Mononuclear cell (primary cell): ENCODE results near the gene BCDIN3D. TPM values are rescaled to one million over a fixed set of nuclear protein-coding genes. Genes with fewer than 3 reads are reported as not detected.

ENCODE experiments used
- H3K27me3 ChIP-seq: 2 replicates; pipeline ENCODE4 v1.6.0; 2011; ENCODE audit warnings: low read length, control low read depth; ENCODE audit not compliant: insufficient read depth
- H3K4me1 ChIP-seq: 2 replicates; pipeline ENCODE4 v1.5.1; 2011; ENCODE audit warnings: mild to moderate bottlenecking, low read length, control low read depth; ENCODE audit not compliant: insufficient read depth
- H3K4me3 ChIP-seq: 2 replicates; pipeline ENCODE4 v1.5.1; 2011; ENCODE audit warnings: mild to moderate bottlenecking, low read length, moderate library complexity
- H3K9me3 ChIP-seq: 2 replicates; pipeline ENCODE4 v1.5.1; 2011; ENCODE audit warnings: low read depth, mild to moderate bottlenecking, control low read depth, low read length
- total RNA-seq: library from RNA; depleted of rRNA; stranded (reverse); fragments of >200 nt; gene quantifications from one replicate; pipeline ENCODE4 v1.2.3, GENCODE V29; 2012

The BCDIN3D gene
- total RNA-seq, 1 donor, result 4.7 TPM

GRCh38 chr12:49824416-49824815, 18.5 kb downstream of the BCDIN3D start:
- H3K9me3 ChIP-seq, result no peaks in the 10 kb centered on the region
- no peak overlapping the region for H3K4me3 ChIP-seq
- no peaks in the 10 kb centered on the region for H3K27me3 ChIP-seq
- H3K4me1 ChIP-seq, result peaks cover 70% of the 10 kb centered on the region

DNA sequence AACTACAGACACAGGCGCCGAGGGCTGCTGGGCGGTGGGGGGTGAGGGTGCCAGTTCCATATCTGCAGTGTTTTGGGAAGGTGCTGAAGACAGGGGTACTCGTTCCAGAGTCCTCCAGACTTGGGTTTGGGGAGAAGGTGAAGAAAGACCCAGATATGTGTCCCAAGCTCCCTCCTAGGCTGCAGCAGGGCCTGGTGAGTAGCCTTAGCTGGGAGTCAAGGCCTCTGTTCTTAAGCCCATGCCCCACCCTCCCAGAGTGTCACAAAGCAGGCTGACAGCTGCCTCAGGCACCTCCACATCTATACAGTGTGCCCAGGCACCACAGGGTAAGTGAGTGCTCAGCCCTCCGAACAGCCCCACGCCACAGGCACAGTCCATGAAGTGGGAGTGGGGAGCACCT, 19.0 kb downstream of the BCDIN3D start:
- Histone ChIP-seq H3K27me3 (no peaks in the 10 kb centered on the region), H3K4me3 (no peak overlapping the region), H3K4me1 (peaks cover 65% of the 10 kb centered on the region), H3K9me3 (no peaks in the 10 kb centered on the region)

DNA sequence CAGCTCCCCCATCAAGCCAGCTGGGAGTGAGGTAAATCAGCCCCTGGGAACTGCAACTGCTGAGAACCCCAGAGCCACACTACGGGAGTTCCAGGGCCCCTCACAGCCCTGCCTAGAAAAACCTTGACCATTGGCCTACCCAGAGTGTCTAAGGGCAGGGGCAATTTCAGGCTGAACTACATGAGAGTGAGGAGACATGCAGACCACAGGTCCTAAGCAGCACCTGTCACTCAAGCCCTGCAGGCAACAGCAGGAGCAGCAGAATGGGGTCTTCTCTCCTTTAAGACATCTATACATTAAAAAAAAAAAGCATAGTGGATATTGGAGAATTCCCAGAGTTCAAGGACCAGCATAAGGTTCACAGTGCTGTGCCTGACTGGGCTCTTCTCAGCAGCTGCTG, 19.6 kb downstream of the BCDIN3D start:
- Histone ChIP-seq H3K9me3 (no peaks in the 10 kb centered on the region), H3K4me3 (no peak overlapping the region), H3K4me1 (peaks cover 61% of the 10 kb centered on the region), H3K27me3 (no peaks in the 10 kb centered on the region)

- Histone ChIP-seq H3K4me1 (peaks cover 51% of the 10 kb centered on the region), H3K27me3 (no peaks in the 10 kb centered on the region), H3K4me3 (no peak overlapping the region), H3K9me3 (no peaks in the 10 kb centered on the region)
Measured at GRCh38 chr12:49821373-49822287, 21.3 kb downstream of the BCDIN3D start.

DNA sequence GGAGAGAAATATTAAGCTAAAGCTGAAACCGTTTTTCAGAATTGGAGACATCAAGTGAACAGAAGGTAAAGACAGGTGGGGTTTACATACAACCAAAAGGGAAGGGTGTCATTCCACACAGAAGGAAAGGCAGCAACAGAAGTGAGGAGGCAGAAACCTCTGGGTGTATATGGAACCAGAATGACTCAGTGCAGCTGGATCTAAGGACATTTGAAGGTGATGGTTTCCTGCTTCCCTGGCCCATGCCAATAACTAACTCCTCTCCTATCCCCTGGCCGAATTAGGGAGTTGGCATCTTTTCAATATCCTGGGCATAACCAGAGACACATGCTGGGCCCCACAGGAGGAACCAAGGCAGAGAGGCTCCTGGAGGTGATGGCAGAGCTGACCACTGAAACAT, 23.1 kb downstream of the BCDIN3D start:
- no peak overlapping the region for H3K4me3 ChIP-seq
- H3K9me3 ChIP-seq, result no peaks in the 10 kb centered on the region
- H3K4me1 ChIP-seq, result peaks cover 40% of the 10 kb centered on the region
- no peaks in the 10 kb centered on the region for H3K27me3 ChIP-seq

- H3K9me3 ChIP-seq, result no peaks in the 10 kb centered on the region
- peaks cover 25% of the 10 kb centered on the region for H3K4me1 ChIP-seq
- no peak overlapping the region for H3K4me3 ChIP-seq
- no peaks in the 10 kb centered on the region for H3K27me3 ChIP-seq
Measured at GRCh38 chr12:49818241-49818895, 24.5 kb downstream of the BCDIN3D start.

- no peaks in the 10 kb centered on the region for H3K9me3 ChIP-seq
- peaks cover 7% of the 10 kb centered on the region for H3K4me1 ChIP-seq
- no peaks in the 10 kb centered on the region for H3K27me3 ChIP-seq
- H3K4me3 ChIP-seq, result no peak overlapping the region
Measured at GRCh38 chr12:49813131-49813530, 29.8 kb downstream of the BCDIN3D start.

DNA sequence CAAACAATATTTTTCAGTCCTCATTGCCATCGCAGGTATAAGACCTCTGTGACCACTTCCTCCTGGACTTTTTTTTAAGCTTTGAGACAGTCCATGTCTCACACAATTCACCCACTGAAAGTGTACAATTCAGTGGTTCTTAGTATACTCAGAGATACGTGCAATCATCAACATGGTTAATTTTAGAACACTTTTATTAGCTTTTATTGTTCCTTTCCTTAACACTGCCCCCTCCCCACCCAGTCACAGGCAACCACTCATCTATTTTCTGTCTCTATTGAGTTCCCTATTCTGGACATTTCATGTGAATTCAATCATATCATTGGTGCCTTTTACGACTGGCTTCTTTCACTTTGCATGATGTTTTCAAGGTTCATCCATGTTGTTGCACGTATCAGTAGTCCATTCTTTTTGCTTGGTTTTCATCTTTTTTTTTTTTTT, 30.9 kb downstream of the BCDIN3D start:
- peaks cover 7% of the 10 kb centered on the region for H3K4me1 ChIP-seq
- H3K4me3 ChIP-seq, result no peak overlapping the region
- H3K27me3 ChIP-seq, result no peaks in the 10 kb centered on the region
- no peaks in the 10 kb centered on the region for H3K9me3 ChIP-seq

- Histone ChIP-seq H3K4me1 (peaks cover 7% of the 10 kb centered on the region), H3K4me3 (no peak overlapping the region), H3K27me3 (no peaks in the 10 kb centered on the region), H3K9me3 (no peaks in the 10 kb centered on the region)
Measured at GRCh38 chr12:49811136-49811535, 31.8 kb downstream of the BCDIN3D start.

- Histone ChIP-seq H3K4me3 (no peak overlapping the region), H3K9me3 (no peaks in the 10 kb centered on the region), H3K27me3 (no peaks in the 10 kb centered on the region), H3K4me1 (no peaks in the 10 kb centered on the region)
Measured at GRCh38 chr12:49809906-49810389, 33.0 kb downstream of the BCDIN3D start.

GRCh38 chr12:49809381-49809905, 33.5 kb downstream of the BCDIN3D start:
- Histone ChIP-seq H3K4me3 (no peak overlapping the region), H3K4me1 (no peaks in the 10 kb centered on the region), H3K9me3 (no peaks in the 10 kb centered on the region), H3K27me3 (no peaks in the 10 kb centered on the region)

GRCh38 chr12:49808686-49809380, 34.1 kb downstream of the BCDIN3D start:
- H3K4me3 ChIP-seq, result no peak overlapping the region
- H3K9me3 ChIP-seq, result no peaks in the 10 kb centered on the region
- H3K4me1 ChIP-seq, result no peaks in the 10 kb centered on the region
- H3K27me3 ChIP-seq, result no peaks in the 10 kb centered on the region

- H3K27me3 ChIP-seq, result no peaks in the 10 kb centered on the region
- H3K9me3 ChIP-seq, result no peaks in the 10 kb centered on the region
- H3K4me3 ChIP-seq, result no peak overlapping the region
- H3K4me1 ChIP-seq, result no peaks in the 10 kb centered on the region
Measured at GRCh38 chr12:49807991-49808580, 34.8 kb downstream of the BCDIN3D start.

GRCh38 chr12:49806877-49807276, 36.0 kb downstream of the BCDIN3D start:
- Histone ChIP-seq H3K4me3 (no peak overlapping the region), H3K27me3 (no peaks in the 10 kb centered on the region), H3K9me3 (no peaks in the 10 kb centered on the region), H3K4me1 (no peaks in the 10 kb centered on the region)
